GOT3 (cell line): ENCODE results near the gene STK32B.

Experiments used
- DNase-seq: peaks from one replicate; lab custom pipeline; 2025; ENCODE audit warnings: mixed read lengths; lab: John Stamatoyannopoulos, UW

Gene STK32B

GRCh38 chr4:5471206-5471605 lies 419.9 kb downstream of the STK32B start:
- DNase-seq, result no peak

- no peak for DNase-seq
These were observed 420.4 kb downstream of the STK32B start for GRCh38 chr4:5471691-5472090.

GRCh38 chr4:5472160-5472591 lies 420.9 kb downstream of the STK32B start:
- no peak for DNase-seq

- no peak for DNase-seq
These were observed 421.8 kb downstream of the STK32B start for GRCh38 chr4:5473125-5473524.

- no peak for DNase-seq
These were observed 423.5 kb downstream of the STK32B start for GRCh38 chr4:5474756-5475155.

GRCh38 chr4:5477613-5478012 lies 426.3 kb downstream of the STK32B start:
- DNase-seq, result no peak

GRCh38 chr4:5478169-5478568 lies 426.9 kb downstream of the STK32B start:
- DNase-seq, result no peak

- no peak for DNase-seq
These were observed 427.4 kb downstream of the STK32B start for GRCh38 chr4:5478697-5479096.

- DNase-seq, result no peak
These were observed 428.3 kb downstream of the STK32B start for GRCh38 chr4:5479518-5480060.

GRCh38 chr4:5488413-5488812 lies 437.1 kb downstream of the STK32B start:
- DNase-seq, result no peak

- DNase-seq, result no peak
These were observed 438.0 kb downstream of the STK32B start for GRCh38 chr4:5489260-5489659.

GRCh38 chr4:5497489-5497888 lies 446.2 kb downstream of the STK32B start:
- DNase-seq, result no peak

- no peak for DNase-seq
These were observed 448.9 kb downstream of the STK32B start for GRCh38 chr4:5500165-5500564.

- no peak for DNase-seq
These were observed 452.2 kb downstream of the STK32B start for GRCh38 chr4:5503336-5503936.

- no peak for DNase-seq
These were observed 453.2 kb downstream of the STK32B start for GRCh38 chr4:5504486-5504885.

GRCh38 chr4:5510504-5510903 lies 459.2 kb downstream of the STK32B start:
- no peak for DNase-seq

GRCh38 chr4:5511791-5512190 lies 460.5 kb downstream of the STK32B start:
- DNase-seq, result no peak

- no peak for DNase-seq
These were observed 464.4 kb downstream of the STK32B start for GRCh38 chr4:5515646-5516045.

- no peak for DNase-seq
These were observed 466.1 kb downstream of the STK32B start for GRCh38 chr4:5517372-5517771.

GRCh38 chr4:5524446-5525299 lies 473.4 kb downstream of the STK32B start:
- DNase-seq, result no peak

- no peak for DNase-seq
These were observed 475.0 kb downstream of the STK32B start for GRCh38 chr4:5526080-5526846.

GRCh38 chr4:5527211-5527610 lies 475.9 kb downstream of the STK32B start:
- DNase-seq, result no peak
